Kidney (tissue), 14 donors: ENCODE data around the gene CHD6. TPM values are rescaled to one million over a fixed set of nuclear protein-coding genes. Genes with fewer than 3 reads are reported as not detected.

ENCODE experiments used
- DNase-seq, 5 donors: peaks; one replicate each; pipeline ENCODE4 v3.0.0-alpha.2; 2013 to 2020
- FAIRE-seq: peaks from 2 replicates; lab custom pipeline; 2012; peaks lifted over from hg19 to GRCh38; lab: Jason Lieb, UNC
- H3K27ac ChIP-seq, 2 donors: one replicate each; pipeline ENCODE4 v1.7.0; 2013; ENCODE audit warnings: low read depth in 2 of 2, low read length in 2 of 2, inconsistent platforms in 1 of 2
- H3K27me3 ChIP-seq: one replicate; pipeline ENCODE4 v1.7.1; 2013; ENCODE audit warnings: low read length, inconsistent platforms; ENCODE audit not compliant: control insufficient read depth, insufficient read depth
- H3K36me3 ChIP-seq, 3 donors: one replicate each; pipeline versions ENCODE4 v1.7.0 to v1.7.1; 2013; ENCODE audit warnings: low read length in 3 of 3, control low read depth in 1 of 3, inconsistent platforms in 1 of 3; ENCODE audit not compliant: insufficient read depth in 3 of 3, control insufficient read depth in 2 of 3
- H3K4me1 ChIP-seq, 3 donors: one replicate each; pipeline versions ENCODE4 v1.7.0 to v1.7.1; 2013; ENCODE audit warnings: low read length in 3 of 3, inconsistent platforms in 1 of 3, low read depth in 1 of 3; ENCODE audit not compliant: control insufficient read depth in 2 of 3, insufficient read depth in 2 of 3
- H3K4me3 ChIP-seq, 3 donors: one replicate each; pipeline versions ENCODE4 v1.7.0 to v1.8.1; 2013; ENCODE audit warnings: low read length in 3 of 3, control low read depth in 1 of 3, inconsistent platforms in 1 of 3
- H3K9ac ChIP-seq, 3 donors: one replicate each; pipeline versions ENCODE4 v1.7.0 to v1.7.1; 2013; ENCODE audit warnings: low read length in 3 of 3, control low read depth in 1 of 3, inconsistent platforms in 1 of 3
- H3K9me3 ChIP-seq, 3 donors: one replicate each; pipeline versions ENCODE4 v1.7.0 to v1.7.1; 2013; ENCODE audit warnings: low read length in 3 of 3, control low read depth in 1 of 3, inconsistent platforms in 1 of 3; ENCODE audit not compliant: control insufficient read depth in 2 of 3, insufficient read depth in 1 of 3
- intact Hi-C: fragments of 100-400 bp; cut with DNase I; formaldehyde crosslinking; loops from one replicate; pipeline ENCODE4 v1.11.1; 2022
- polyA plus RNA-seq: library from polyadenylated mRNA; stranded (reverse); fragments of 350-450 nt; fragmentation: Illumina TruSeq; extraction: RNeasy Lipid Tissue Mini Kit (QIAGEN cat#74804); gene quantifications from one replicate; pipeline ENCODE4 v1.2.3, GENCODE V29; 2014; ENCODE audit warnings: low read depth, low replicate concordance; ENCODE audit not compliant: insufficient read depth
- total RNA-seq: library from RNA; stranded (reverse); fragmentation: NEBNext Ultra II Directional; extraction: Animal tissue kit (Norgen Biotek cat#: 25700); gene quantifications from one replicate; pipeline ENCODE4 v1.2.1, GENCODE V29; 2021
- TF ChIP-seq, protein P1 (sequence below): IDR thresholded peaks from 3 replicates; pipeline ENCODE4 v1.5.1; 2012; ENCODE audit warnings: mild to moderate bottlenecking, moderate library complexity, borderline replicate concordance; ENCODE audit not compliant: insufficient read depth; ENCODE audit errors: extremely low read depth
- donor health status: control.
- donor health status: control.
- donor health status: control.
- donor health status: control.
- donor health status: control.
- donor health status: DM: yes; HTN: yes; CAD: no.
- donor health status: Normal renal cell carcinoma (clear cell type).

The CHD6 gene
- total and polyA plus RNA-seq, 2 donors from 2014 or later = 4.5 to 53.5 TPM

DNA sequence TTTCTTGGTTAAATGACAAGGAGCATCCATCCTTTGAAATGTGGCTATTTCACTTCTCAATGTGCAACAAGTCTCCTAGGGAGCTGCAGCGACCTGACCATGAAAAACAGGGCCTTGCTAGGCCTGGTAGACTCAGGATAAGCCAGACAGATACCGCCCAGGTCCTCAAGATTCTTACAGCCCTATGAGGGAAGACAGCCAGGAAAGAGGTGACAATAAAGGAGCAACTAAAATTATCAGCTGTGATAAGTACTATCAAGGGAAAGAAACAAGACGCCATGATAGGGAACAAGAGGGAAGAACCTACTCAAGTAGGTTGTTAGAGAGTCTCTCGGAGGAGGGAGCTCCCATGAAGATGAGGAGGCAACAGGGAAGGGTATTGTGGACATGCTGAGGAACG lies 200.1 kb downstream of the CHD6 start:
- Histone ChIP-seq H3K9ac (no peak overlapping the region), H3K9me3 (no peaks in the 10 kb centered on the region), H3K27me3 (no peaks in the 10 kb centered on the region), H3K4me3 (no peak overlapping the region), H3K4me1 (no peaks in the 10 kb centered on the region), H3K36me3 (peaks cover 24 to 59% (median 50%) of the 10 kb centered on the region in 3 donors), H3K27ac (no peak overlapping the region)
- TF ChIP-seq, protein P1, sequence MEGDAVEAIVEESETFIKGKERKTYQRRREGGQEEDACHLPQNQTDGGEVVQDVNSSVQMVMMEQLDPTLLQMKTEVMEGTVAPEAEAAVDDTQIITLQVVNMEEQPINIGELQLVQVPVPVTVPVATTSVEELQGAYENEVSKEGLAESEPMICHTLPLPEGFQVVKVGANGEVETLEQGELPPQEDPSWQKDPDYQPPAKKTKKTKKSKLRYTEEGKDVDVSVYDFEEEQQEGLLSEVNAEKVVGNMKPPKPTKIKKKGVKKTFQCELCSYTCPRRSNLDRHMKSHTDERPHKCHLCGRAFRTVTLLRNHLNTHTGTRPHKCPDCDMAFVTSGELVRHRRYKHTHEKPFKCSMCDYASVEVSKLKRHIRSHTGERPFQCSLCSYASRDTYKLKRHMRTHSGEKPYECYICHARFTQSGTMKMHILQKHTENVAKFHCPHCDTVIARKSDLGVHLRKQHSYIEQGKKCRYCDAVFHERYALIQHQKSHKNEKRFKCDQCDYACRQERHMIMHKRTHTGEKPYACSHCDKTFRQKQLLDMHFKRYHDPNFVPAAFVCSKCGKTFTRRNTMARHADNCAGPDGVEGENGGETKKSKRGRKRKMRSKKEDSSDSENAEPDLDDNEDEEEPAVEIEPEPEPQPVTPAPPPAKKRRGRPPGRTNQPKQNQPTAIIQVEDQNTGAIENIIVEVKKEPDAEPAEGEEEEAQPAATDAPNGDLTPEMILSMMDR = no peak
- no peak for FAIRE-seq
- no peak for DNase-seq
- intact Hi-C loops = no loop called here

DNA sequence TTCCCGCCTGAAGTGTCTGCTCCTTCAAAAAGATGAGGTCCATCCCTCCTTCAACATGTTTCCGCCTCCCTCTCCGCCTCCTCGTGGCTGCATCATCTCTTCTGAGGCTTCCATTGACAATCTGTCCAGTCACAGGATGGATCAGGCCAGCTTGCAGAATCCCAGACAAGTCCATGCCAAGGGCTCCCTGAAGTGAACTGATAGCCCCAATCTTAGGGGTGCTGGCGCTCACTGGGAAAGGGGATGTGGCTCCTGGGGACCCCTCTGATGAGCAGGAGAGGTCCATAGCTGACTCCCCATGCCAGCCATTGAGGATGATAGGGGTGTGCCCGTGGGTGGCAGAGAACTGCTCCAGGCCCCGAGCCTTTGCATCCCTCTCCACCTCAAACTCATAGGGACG lies 203.0 kb downstream of the CHD6 start:
- no peak for DNase-seq
- no peak for FAIRE-seq
- intact Hi-C loops = no loop called here
- H3K9ac ChIP-seq = no peak overlapping the region
- no peak overlapping the region for H3K4me3 ChIP-seq
- H3K9me3 ChIP-seq = no peaks in the 10 kb centered on the region
- peaks cover 17 to 63% (median 36%) of the 10 kb centered on the region in 3 donors for H3K36me3 ChIP-seq
- H3K4me1 ChIP-seq = no peaks in the 10 kb centered on the region
- H3K27ac ChIP-seq = no peak overlapping the region
- TF ChIP-seq, protein P1 = no peak
- no peaks in the 10 kb centered on the region for H3K27me3 ChIP-seq

DNA sequence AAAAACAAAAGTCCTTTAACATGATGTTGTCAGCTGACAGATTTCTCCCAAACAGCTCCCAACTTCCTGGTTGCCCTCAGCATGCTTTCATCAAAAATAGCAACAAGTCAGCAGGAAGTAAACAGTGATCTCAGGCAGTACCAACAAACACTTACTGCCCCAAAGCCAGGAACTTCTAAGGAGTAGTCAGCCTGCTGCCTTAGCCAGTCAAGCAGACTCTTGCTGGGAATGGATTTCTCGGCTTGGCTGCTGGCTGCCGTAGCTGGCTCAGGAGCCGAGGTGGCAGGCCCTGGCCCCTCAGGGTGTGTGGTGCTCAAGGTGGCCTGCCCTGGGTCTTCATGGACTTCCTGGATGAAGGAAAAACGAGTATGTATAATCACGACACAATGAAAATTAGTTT lies 205.0 kb downstream of the CHD6 start:
- Histone ChIP-seq H3K4me1 (no peaks in the 10 kb centered on the region), H3K36me3 (peaks cover 17 to 79% (median 37%) of the 10 kb centered on the region in 3 donors), H3K27ac (no peak overlapping the region), H3K27me3 (no peaks in the 10 kb centered on the region), H3K9ac (no peak overlapping the region), H3K4me3 (no peak overlapping the region), H3K9me3 (no peaks in the 10 kb centered on the region)
- intact Hi-C loops = no loop called here
- TF ChIP-seq, protein P1 = no peak
- no peak for FAIRE-seq
- DNase-seq = no peak
